NCI-H128 (cell line): Measurements from ENCODE around the gene KCTD10.

Experiments used
- DNase-seq: peaks from one replicate; lab custom pipeline; 2025; ENCODE audit not compliant: unreplicated experiment; lab: John Stamatoyannopoulos, UW

The KCTD10 gene

GRCh38 chr12:109477185-109477962, at the start of gene KCTD10, which contains the start of gene UBE3B:
Gene KCTD10, minus strand, starts transcription at chr12:109477300. Its CDS starts 38 bp downstream, at chr12:109477262.
Gene UBE3B, plus strand, starts transcription at chr12:109477634. Its CDS starts 5,918 bp downstream, at chr12:109483552.
- peak; percentile 76 for DNase-seq

- DNase-seq = no peak
Observed at GRCh38 chr12:109525279-109525585, 48.1 kb upstream of the KCTD10 start.

GRCh38 chr12:109524466-109525278, 47.6 kb upstream of the KCTD10 start:
- DNase-seq = no peak

- DNase-seq = no peak
Observed at GRCh38 chr12:109523504-109523903, 46.4 kb upstream of the KCTD10 start.

GRCh38 chr12:109523071-109523470, 46.0 kb upstream of the KCTD10 start:
- no peak for DNase-seq

- DNase-seq = no peak
Observed at GRCh38 chr12:109521831-109522230, 44.7 kb upstream of the KCTD10 start.

- no peak for DNase-seq
Observed at GRCh38 chr12:109519787-109520186, 42.7 kb upstream of the KCTD10 start.

GRCh38 chr12:109518820-109519665, 41.9 kb upstream of the KCTD10 start:
- peak; percentile 43 for DNase-seq

GRCh38 chr12:109517619-109518018, 40.5 kb upstream of the KCTD10 start:
- no peak for DNase-seq

GRCh38 chr12:109513977-109514376, 36.9 kb upstream of the KCTD10 start:
- no peak for DNase-seq

- DNase-seq = no peak
Observed at GRCh38 chr12:109513051-109513450, 36.0 kb upstream of the KCTD10 start.

GRCh38 chr12:109512608-109513007, 35.5 kb upstream of the KCTD10 start:
- DNase-seq = no peak

- DNase-seq = peak; percentile 70
Observed at GRCh38 chr12:109510196-109510595, 33.1 kb upstream of the KCTD10 start.

- DNase-seq = no peak
Observed at GRCh38 chr12:109504068-109504467, 27.0 kb upstream of the KCTD10 start.

- DNase-seq = no peak
Observed at GRCh38 chr12:109503611-109504010, 26.5 kb upstream of the KCTD10 start.

- DNase-seq = no peak
Observed at GRCh38 chr12:109502332-109502731, 25.2 kb upstream of the KCTD10 start.

- no peak for DNase-seq
Observed at GRCh38 chr12:109501299-109501698, 24.2 kb upstream of the KCTD10 start.

GRCh38 chr12:109500406-109501185, 23.5 kb upstream of the KCTD10 start:
- DNase-seq = no peak

GRCh38 chr12:109497675-109498074, 20.6 kb upstream of the KCTD10 start:
- DNase-seq = no peak

GRCh38 chr12:109496306-109496705, 19.2 kb upstream of the KCTD10 start:
- DNase-seq = no peak

- DNase-seq = no peak
Observed at GRCh38 chr12:109495012-109495411, 17.9 kb upstream of the KCTD10 start.
